ENCODE results near the gene PRPF8.

PRPF8 gene

GRCh38 chr17:1711804-1712203 is 27.1 kb upstream of the PRPF8 start:
- Histone ChIP-seq H3K4me2 (ENCODE audit: low read length) (no peak overlapping the region), H3K27ac (ENCODE audit: low read depth, low read length, poor library complexity, severe bottlenecking) (no peak overlapping the region), H2AFZ (ENCODE audit: low read length) (no peak overlapping the region), H3K9me3 (ENCODE audit: low read length) (no peaks in the 10 kb centered on the region), H3K9ac (ENCODE audit: low read length) (no peak overlapping the region), H4K20me1 (ENCODE audit: insufficient read depth, low read length) (no peaks in the 10 kb centered on the region), H3K27me3 (ENCODE audit: insufficient read depth, low read length) (peaks cover 4% of the 10 kb centered on the region; the same call in 1 of the 2 replicates), H3K4me1 (ENCODE audit: insufficient read depth, low read length, severe bottlenecking) (peaks cover 15% of the 10 kb centered on the region), H3K9me2 (ENCODE audit: low read depth, low read length) (no peaks in the 10 kb centered on the region), H3K36me3 (ENCODE audit: insufficient read depth, low read length) (no peaks in the 10 kb centered on the region), H3K79me2 (ENCODE audit: insufficient read depth, low read length) (no peaks in the 10 kb centered on the region), H3K4me3 (ENCODE audit: low read depth, low read length, poor library complexity, severe bottlenecking) (no peak overlapping the region), H3F3A (ENCODE audit: insufficient read depth, low read length) (0 out of 2 replicates have a peak, but pooled peaks cover 4% of the 10 kb centered on the region)
- TF ChIP-seq EZH2 (IDR thresholded peaks at IDR 0.05; ENCODE audit: borderline replicate concordance, low read length) = no peak
- TF ChIP-seq, protein P1, sequence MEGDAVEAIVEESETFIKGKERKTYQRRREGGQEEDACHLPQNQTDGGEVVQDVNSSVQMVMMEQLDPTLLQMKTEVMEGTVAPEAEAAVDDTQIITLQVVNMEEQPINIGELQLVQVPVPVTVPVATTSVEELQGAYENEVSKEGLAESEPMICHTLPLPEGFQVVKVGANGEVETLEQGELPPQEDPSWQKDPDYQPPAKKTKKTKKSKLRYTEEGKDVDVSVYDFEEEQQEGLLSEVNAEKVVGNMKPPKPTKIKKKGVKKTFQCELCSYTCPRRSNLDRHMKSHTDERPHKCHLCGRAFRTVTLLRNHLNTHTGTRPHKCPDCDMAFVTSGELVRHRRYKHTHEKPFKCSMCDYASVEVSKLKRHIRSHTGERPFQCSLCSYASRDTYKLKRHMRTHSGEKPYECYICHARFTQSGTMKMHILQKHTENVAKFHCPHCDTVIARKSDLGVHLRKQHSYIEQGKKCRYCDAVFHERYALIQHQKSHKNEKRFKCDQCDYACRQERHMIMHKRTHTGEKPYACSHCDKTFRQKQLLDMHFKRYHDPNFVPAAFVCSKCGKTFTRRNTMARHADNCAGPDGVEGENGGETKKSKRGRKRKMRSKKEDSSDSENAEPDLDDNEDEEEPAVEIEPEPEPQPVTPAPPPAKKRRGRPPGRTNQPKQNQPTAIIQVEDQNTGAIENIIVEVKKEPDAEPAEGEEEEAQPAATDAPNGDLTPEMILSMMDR (IDR thresholded peaks at IDR 0.05; ENCODE audit: low read length) = no peak

DNA sequence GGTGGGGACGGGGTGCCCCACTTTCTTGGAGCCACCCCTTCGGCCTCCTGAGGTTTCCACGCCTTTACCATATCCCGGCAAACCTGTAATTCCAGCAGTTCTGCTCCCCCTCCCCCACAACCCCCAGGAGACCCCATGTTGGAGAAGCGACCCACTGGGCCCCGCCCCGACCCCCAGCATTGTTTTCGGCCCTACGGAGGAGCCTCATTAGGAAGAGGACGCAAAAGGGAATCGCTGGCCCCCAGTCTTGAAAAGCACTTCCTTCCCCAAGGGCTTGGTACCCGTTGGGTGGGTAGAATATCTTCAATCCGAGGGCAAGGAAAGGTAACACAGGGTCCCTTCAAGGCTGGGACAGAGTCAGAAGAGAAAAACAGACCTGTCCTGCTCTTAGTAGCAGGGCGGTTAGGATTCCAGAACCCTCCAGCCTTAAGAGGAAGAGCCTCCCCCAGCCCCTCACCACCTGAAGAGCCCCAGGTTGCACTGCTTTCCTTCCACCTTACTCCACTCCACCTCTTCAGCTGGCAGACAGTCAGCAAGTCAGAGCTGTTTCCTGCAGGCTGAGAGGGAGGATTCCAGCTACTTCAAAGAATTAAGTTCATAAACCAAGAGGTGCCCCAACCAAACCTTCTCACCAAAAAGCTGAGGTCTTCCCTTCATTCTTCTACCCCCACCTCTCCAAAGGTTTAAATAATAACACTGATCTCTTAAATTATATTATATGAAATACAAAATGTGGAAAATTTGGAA is 26.3 kb upstream of the PRPF8 start:
- Histone ChIP-seq H3F3A (ENCODE audit: insufficient read depth, low read length) (0 out of 2 replicates have a peak, but pooled peaks cover 4% of the 10 kb centered on the region), H3K4me2 (ENCODE audit: low read length) (no peak overlapping the region), H3K9me3 (ENCODE audit: low read length) (no peaks in the 10 kb centered on the region), H3K27me3 (ENCODE audit: insufficient read depth, low read length) (peaks cover 4% of the 10 kb centered on the region; the same call in 1 of the 2 replicates), H3K27ac (ENCODE audit: low read depth, low read length, poor library complexity, severe bottlenecking) (no peak overlapping the region), H3K4me3 (ENCODE audit: low read depth, low read length, poor library complexity, severe bottlenecking) (no peak overlapping the region), H2AFZ (ENCODE audit: low read length) (no peak overlapping the region), H3K79me2 (ENCODE audit: insufficient read depth, low read length) (no peaks in the 10 kb centered on the region), H3K9ac (ENCODE audit: low read length) (no peak overlapping the region), H3K9me2 (ENCODE audit: low read depth, low read length) (no peaks in the 10 kb centered on the region), H3K4me1 (ENCODE audit: insufficient read depth, low read length, severe bottlenecking) (peaks cover 15% of the 10 kb centered on the region), H4K20me1 (ENCODE audit: insufficient read depth, low read length) (no peaks in the 10 kb centered on the region), H3K36me3 (ENCODE audit: insufficient read depth, low read length) (no peaks in the 10 kb centered on the region)
- TF ChIP-seq, protein P1 (IDR thresholded peaks at IDR 0.05; ENCODE audit: low read length) = no peak
- no peak for TF ChIP-seq EZH2 (IDR thresholded peaks at IDR 0.05; ENCODE audit: borderline replicate concordance, low read length)

GRCh38 chr17:1709971-1710806 is 25.5 kb upstream of the PRPF8 start, which contains the start of gene TLCD2:
Gene TLCD2, minus strand, starts transcription at chr17:1710377. Its CDS starts 135 bp downstream, at chr17:1710242.
- Histone ChIP-seq H2AFZ (ENCODE audit: low read length) (no peak within 1 kb of the TSS), H3K9ac (ENCODE audit: low read length) (no peak within 1 kb of the TSS), H4K20me1 (ENCODE audit: insufficient read depth, low read length) (no peaks in the 10 kb centered on the region), H3K4me1 (ENCODE audit: insufficient read depth, low read length, severe bottlenecking) (peaks cover 9% of the 10 kb centered on the region), H3K9me3 (ENCODE audit: low read length) (no peaks in the 10 kb centered on the region), H3K4me3 (ENCODE audit: low read depth, low read length, poor library complexity, severe bottlenecking) (no peak within 1 kb of the TSS), H3K9me2 (ENCODE audit: low read depth, low read length) (no peaks in the 10 kb centered on the region), H3K27me3 (ENCODE audit: insufficient read depth, low read length) (peaks cover 4% of the 10 kb centered on the region; the same call in 1 of the 2 replicates), H3K79me2 (ENCODE audit: insufficient read depth, low read length) (no peaks in the 10 kb centered on the region), H3K4me2 (ENCODE audit: low read length) (peak within 1 kb of the TSS; percentile 21; the same call in 1 of the 2 replicates), H3K27ac (ENCODE audit: low read depth, low read length, poor library complexity, severe bottlenecking) (no peak within 1 kb of the TSS), H3F3A (ENCODE audit: insufficient read depth, low read length) (0 out of 2 replicates have a peak, but pooled peaks cover 4% of the 10 kb centered on the region), H3K36me3 (ENCODE audit: insufficient read depth, low read length) (no peaks in the 10 kb centered on the region)
- TF ChIP-seq, protein P1 (IDR thresholded peaks at IDR 0.05; ENCODE audit: low read length) = no peak
- no peak for TF ChIP-seq EZH2 (IDR thresholded peaks at IDR 0.05; ENCODE audit: borderline replicate concordance, low read length)
